SK-MEL-5 (cell line): ENCODE results near the gene APEH. TPM values are rescaled to one million over a fixed set of nuclear protein-coding genes. Genes with fewer than 3 reads are reported as not detected.
A peak's percentile ranks its signal among the peaks of the same experiment; 100 is the strongest.

Source experiments
- DNase-seq: peaks from one replicate; pipeline ENCODE4 v3.0.0-alpha.2; 2016; ENCODE audit warnings: low read depth, low spot score
- in situ Hi-C: cut with HindIII; loops from 2 replicates; pipeline ENCODE4 v1.10.0; 2016; ENCODE audit warnings: low sequenced_read_pairs, high pct_unique_total_duplicates, low pct_unique_long_range_greater_than_20kb
- total RNA-seq: library from RNA; depleted of rRNA; stranded (reverse); fragments of >200 nt; shearing (Covaris generic); gene quantifications from 2 replicates; pipeline ENCODE4 v1.2.3, GENCODE V29; 2014

The APEH gene
- total RNA-seq, 1 experiment from 2014 or later = 231 TPM

DNA sequence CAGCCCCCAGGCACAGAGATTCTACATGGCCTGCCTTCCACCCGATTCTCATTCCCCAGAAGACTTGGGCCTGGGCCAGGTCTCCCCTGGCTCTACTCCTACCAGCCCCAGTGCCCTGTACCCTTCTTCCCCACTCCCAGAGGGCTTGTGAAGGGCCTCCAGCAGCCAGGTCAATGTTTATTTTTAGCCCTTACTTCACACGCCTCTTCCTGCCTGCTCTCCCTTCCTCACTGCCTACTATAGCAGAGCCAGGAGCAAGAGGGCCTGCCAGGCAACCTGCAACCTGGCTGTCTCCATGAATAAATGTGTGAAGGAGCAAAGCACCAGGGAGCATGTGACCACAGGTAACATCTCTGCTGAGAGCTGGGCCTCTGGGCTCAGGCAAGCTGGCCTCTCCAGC, 26.4 kb upstream of the APEH start:
- in situ Hi-C loops = no loop called here
- DNase-seq = no peak

DNA sequence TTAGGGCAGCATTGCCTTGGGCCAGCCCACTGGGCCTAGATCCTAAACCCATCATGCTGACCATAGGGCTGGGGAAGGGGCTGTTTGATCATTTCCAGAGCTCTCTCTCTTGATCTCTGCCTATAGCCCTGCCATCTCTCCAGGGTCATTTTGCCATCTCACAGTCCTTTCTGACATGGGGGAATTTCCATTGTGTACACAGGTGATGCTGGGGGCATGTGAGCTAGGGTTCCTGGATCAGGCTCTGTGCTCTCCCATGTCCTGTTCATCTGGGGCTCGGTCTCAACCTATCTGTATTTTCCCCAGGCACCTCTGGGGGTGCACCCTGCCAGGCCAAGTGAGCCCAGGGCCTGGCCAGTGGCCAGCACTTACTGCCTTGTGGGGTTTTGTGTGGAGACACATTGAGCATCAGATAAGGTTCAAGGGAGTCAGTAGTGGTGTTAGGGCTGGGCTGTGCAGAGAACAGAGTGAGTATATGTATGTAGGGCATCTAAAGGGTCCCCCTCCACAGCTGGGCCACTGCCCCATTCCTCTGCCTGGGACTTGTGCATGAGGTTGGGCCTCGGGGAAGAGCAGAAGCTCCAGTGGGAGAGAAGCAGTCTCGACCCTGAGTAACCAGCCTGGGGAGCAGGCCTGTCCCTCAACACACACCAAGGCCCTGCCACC, 25.7 kb upstream of the APEH start:
- DNase-seq = no peak
- in situ Hi-C loops = no loop called here

DNA sequence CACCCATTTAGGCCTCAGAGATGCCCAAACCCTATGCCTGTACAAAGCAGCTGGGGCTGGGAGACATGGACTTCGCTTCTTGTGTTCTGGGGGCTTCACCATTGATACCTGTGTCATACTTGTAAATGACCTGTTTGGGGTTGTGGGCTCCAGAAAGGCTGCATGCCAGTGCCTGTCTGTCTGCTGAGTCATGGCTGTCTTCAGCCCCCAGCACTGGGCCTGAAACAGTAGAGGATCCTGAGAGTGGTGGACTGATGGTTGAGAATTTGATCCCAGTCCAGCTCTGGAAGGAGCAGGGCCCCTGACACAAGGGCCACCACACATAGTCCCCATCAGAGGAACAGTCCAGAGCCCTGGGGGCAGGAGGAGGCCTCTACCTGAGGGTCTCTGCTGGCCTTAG, 24.6 kb upstream of the APEH start:
- no peak for DNase-seq
- in situ Hi-C loops = no loop called here

DNA sequence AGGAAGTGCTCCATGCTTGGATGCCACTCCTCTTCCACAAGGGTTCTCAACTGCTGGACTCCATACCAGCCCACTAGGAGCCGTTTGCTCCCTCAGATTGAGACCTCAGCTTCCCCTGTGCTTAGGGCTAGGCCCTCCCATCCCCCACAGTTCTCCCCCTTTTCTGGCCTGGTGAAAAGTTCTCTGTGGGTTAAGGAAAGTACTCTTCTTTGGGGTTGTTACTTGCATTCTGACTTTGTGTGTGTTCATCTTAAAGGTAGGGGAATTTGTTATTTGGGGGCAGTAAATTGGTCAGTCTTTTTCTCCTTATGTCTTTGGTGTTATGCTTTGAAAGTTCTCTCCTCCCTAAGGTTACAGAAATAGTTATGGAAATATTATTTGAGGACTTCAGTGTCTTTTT, 24.0 kb upstream of the APEH start:
- in situ Hi-C loops = no loop called here
- no peak for DNase-seq

DNA sequence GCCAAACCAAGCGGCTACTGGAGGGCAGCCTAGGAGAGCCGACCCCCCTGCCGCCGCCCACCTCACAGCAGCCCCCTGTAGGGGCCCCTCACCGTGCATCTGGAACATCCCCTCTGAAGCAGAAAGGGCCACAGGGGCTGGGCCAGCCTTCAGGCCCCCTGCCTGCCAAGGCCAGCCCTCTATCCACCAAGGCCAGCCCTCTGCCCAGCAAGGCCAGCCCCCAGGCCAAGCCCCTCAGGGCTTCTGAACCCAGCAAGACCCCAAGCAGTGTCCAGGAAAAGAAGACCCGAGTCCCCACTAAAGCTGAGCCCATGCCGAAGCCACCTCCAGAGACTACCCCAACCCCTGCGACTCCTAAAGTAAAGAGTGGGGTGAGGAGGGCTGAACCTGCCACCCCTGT, 23.5 kb upstream of the APEH start:
- no peak for DNase-seq
- in situ Hi-C loops = no loop called here

DNA sequence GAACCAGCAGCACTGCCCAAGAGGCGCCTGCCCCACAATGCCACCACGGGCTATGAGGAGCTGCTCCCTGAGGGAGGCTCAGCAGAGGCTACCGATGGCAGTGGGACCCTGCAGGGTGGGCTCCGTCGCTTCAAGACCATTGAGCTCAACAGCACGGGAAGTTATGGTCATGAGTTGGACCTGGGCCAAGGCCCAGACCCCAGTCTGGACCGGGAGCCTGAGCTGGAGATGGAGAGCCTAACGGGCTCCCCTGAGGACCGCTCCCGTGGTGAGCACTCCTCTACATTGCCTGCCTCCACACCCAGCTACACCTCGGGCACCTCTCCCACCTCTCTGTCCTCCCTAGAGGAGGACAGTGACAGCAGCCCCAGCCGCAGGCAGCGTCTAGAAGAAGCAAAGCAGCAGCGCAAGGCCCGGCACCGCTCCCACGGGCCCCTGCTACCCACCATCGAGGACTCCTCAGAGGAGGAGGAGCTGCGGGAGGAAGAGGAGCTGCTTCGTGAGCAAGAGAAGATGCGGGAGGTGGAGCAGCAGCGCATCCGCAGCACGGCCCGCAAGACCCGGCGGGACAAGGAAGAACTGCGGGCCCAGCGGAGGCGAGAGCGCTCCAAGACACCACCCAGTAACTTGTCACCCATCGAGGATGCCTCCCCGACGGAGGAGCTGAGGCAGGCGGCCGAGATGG, 21.8 kb upstream of the APEH start:
- no peak for DNase-seq
- in situ Hi-C loops = no loop called here

DNA sequence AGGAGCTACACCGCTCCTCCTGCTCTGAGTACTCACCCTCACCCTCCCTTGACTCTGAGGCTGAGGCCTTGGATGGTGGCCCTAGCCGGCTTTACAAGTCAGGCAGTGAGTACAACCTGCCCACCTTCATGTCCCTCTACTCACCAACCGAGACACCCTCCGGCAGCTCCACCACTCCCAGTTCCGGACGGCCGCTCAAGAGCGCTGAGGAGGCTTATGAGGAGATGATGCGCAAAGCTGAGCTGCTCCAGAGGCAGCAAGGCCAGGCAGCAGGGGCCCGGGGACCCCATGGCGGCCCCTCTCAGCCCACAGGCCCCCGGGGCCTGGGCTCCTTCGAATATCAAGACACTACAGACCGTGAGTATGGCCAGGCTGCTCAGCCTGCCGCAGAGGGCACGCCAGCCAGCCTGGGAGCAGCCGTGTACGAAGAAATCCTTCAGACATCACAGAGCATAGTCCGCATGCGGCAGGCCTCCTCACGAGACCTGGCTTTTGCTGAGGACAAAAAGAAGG, 21.2 kb upstream of the APEH start:
- DNase-seq = no peak
- in situ Hi-C loops = no loop called here

DNA sequence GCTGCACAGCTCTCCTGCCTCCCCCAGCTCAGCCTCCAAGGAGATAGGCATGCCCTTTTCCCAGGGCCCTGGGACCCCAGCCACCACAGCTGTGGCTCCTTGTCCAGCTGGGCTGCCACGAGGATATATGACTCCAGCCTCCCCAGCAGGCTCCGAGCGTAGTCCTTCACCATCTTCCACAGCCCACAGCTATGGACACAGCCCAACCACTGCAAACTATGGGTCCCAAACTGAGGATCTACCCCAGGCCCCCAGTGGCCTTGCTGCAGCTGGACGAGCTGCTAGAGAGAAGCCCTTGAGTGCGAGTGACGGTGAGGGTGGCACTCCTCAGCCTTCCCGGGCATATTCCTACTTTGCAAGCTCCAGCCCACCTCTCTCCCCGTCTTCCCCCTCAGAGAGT, 20.5 kb upstream of the APEH start:
- in situ Hi-C loops = no loop called here
- no peak for DNase-seq

DNA sequence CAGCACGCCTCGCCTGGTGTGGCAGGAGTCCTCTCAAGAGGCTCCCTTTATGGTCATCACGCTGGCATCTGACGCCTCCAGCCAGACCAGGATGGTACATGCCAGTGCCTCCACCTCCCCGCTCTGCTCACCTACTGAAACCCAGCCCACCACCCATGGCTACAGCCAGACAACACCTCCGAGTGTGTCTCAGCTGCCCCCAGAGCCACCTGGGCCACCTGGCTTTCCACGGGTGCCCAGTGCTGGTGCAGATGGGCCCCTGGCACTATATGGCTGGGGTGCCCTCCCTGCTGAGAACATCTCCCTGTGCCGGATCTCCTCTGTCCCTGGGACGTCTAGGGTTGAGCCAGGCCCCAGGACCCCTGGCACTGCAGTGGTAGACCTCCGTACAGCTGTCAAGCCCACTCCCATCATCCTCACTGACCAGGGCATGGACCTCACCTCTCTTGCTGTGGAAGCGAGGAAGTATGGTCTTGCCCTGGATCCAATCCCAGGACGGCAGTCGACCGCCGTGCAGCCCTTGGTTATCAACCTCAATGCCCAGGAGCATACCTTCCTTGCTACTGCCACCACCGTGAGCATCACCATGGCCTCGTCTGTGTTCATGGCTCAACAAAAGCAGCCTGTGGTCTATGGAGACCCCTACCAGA, 19.9 kb upstream of the APEH start:
- no peak for DNase-seq
- in situ Hi-C loops = no loop called here

DNA sequence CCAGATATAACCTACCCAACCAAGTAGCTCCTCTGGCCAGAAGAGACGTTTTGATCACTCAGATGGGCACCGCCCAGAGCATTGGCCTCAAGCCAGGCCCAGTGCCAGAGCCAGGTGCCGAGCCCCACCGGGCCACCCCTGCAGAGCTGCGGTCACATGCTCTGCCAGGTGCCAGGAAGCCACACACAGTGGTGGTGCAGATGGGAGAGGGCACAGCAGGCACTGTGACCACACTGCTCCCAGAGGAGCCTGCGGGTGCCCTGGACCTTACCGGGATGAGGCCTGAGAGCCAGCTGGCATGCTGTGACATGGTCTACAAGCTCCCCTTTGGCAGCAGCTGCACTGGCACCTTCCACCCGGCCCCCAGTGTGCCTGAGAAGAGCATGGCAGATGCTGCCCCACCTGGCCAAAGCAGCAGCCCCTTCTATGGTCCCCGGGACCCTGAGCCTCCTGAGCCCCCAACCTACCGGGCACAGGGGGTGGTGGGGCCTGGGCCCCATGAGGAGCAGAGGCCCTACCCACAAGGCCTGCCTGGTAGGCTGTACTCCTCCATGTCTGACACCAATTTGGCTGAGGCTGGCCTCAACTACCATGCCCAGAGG, 19.1 kb upstream of the APEH start:
- in situ Hi-C loops = no loop called here
- DNase-seq = no peak

DNA sequence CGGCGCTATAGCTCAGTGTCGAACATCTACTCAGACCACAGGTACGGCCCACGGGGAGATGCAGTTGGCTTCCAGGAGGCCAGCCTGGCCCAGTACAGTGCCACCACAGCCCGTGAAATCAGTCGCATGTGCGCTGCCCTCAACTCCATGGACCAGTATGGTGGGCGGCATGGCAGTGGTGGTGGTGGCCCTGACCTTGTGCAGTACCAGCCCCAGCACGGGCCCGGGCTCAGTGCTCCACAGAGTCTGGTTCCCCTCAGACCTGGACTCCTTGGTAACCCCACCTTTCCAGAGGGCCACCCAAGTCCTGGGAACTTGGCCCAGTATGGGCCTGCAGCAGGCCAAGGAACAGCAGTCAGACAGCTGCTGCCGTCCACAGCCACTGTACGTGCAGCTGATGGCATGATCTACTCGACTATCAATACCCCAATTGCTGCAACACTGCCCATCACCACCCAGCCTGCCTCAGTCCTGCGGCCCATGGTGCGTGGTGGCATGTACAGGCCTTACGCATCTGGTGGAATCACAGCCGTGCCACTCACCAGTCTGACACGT, 18.3 kb upstream of the APEH start:
- no peak for DNase-seq
- in situ Hi-C loops = no loop called here

DNA sequence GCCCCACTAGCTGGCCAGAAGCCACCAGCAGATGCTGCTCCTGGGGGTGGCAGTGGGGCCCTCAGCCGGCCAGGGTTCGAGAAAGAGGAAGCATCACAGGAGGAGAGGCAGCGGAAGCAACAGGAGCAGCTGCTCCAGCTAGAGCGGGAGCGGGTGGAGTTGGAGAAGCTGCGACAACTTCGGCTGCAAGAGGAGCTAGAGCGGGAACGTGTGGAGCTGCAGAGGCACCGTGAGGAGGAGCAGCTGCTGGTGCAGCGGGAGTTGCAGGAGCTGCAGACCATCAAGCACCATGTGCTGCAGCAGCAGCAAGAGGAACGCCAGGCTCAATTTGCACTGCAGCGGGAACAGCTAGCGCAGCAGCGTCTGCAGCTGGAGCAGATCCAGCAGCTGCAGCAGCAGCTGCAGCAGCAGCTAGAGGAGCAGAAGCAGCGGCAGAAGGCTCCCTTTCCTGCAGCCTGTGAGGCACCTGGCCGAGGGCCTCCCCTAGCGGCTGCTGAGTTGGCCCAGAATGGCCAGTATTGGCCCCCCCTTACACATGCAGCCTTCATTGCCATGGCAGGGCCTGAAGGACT, 17.5 kb upstream of the APEH start:
- peak; percentile 14 for DNase-seq
- in situ Hi-C loops = no loop called here

DNA sequence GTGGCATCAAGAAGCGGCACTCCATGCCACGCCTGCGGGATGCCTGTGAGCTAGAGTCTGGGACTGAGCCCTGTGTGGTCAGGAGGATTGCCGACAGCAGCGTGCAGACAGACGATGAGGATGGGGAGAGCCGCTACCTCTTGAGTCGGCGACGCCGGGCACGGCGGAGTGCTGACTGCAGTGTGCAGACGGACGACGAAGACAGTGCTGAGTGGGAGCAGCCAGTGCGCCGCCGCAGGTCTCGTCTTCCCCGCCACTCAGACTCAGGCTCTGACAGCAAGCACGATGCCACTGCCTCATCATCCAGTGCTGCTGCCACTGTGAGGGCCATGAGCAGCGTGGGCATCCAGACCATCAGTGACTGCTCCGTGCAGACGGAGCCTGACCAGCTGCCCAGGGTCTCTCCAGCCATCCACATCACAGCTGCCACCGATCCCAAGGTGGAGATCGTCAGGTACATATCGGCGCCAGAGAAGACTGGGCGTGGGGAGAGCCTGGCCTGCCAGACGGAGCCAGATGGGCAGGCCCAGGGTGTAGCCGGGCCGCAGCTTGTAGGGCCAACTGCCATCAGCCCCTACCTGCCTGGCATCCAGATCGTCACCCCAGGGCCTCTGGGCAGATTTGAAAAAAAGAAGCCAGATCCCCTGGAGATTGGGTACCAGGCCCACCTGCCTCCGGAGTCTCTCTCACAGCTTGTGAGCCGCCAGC, 16.8 kb upstream of the APEH start:
- no peak for DNase-seq
- in situ Hi-C loops = no loop called here

DNA sequence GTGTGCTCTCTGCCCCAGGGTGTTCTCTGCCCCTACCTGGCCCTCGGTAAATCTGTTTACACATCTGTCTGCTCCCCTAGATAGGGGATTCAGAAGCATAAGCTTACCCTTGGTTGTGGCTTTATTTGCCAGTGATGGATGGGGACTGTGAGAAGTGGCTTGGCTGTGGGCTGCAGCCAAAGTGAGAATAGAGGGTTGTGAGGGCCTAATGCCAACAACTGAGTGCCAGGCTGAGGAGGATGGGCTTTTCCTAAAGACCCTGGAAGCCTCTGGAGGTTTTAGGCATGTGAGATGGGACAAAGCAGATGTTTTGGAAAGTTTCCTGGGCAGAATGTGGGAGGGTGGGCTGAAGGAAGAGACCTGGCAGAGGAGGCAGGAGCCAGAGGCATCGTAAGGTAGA, 15.4 kb upstream of the APEH start:
- in situ Hi-C loops = no loop called here
- no peak for DNase-seq

DNA sequence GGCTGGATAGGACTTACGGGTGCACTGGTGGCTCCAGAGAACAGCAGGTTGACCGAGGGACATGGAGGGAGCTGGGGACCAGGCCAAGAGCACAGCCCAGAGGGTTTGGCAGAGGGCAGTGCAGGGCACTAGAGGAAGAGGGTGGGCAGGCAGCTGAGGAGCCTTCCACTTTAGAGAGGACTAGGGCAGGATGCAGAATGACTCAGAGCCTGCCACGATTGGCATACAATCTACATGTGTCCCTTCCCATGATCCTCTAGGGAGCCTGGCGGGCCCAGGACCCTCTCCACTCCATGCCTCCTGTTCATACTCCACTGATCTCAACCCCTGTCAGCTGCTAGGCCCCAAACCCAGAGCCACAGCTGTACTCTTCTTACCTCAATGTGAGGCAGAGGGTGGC, 14.4 kb upstream of the APEH start:
- in situ Hi-C loops = no loop called here
- DNase-seq = no peak

DNA sequence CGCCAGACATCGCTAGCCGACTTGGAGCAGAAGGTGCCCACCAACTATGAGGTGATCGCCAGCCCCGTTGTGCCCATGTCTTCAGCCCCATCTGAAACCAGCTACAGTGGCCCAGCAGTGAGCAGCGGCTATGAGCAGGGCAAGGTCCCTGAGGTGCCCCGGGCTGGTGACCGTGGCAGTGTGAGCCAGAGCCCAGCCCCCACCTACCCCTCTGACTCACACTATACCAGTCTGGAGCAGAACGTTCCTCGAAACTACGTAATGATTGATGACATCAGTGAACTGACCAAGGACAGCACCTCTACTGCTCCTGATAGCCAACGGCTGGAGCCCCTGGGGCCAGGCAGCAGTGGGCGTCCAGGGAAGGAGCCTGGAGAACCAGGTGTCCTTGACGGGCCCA, 12.9 kb upstream of the APEH start:
- in situ Hi-C loops = no loop called here
- DNase-seq = no peak

DNA sequence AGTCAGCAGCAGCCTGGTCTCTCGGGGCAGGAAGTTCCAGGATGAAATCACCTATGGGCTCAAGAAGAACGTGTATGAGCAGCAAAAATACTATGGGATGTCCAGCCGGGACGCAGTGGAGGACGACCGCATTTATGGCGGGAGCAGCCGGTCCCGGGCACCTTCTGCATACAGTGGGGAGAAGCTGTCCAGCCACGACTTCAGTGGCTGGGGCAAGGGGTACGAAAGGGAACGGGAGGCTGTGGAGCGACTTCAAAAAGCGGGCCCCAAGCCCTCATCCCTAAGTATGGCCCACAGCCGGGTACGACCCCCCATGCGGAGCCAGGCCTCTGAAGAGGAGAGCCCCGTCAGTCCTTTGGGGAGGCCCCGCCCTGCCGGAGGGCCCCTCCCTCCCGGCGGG, 12.1 kb upstream of the APEH start:
- no peak for DNase-seq
- in situ Hi-C loops = no loop called here
